Measurements from ENCODE around the gene RNF207.

Gene RNF207

DNA sequence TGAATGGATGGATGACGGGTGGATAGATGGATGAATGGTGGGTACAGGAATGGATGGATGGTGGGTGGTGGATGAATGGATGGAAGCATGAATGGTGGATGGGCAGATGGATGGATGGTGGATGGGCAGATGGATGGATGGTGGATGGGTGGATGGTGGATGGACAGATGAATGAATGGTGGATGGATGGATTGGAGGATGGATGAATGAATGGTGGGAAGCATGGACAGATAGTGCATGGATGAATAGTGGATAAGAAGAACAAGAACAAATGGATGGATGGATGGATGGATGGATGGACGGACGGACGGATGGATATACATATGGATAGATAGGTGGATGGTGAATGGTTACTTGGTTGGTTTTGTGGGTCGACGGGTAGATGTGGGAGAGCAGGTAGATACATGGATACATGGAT, 30.5 kb upstream of the RNF207 start:
- DNase-seq = no peak

GRCh38 chr1:6176779-6177178, 29.1 kb upstream of the RNF207 start:
- no peak for DNase-seq

DNA sequence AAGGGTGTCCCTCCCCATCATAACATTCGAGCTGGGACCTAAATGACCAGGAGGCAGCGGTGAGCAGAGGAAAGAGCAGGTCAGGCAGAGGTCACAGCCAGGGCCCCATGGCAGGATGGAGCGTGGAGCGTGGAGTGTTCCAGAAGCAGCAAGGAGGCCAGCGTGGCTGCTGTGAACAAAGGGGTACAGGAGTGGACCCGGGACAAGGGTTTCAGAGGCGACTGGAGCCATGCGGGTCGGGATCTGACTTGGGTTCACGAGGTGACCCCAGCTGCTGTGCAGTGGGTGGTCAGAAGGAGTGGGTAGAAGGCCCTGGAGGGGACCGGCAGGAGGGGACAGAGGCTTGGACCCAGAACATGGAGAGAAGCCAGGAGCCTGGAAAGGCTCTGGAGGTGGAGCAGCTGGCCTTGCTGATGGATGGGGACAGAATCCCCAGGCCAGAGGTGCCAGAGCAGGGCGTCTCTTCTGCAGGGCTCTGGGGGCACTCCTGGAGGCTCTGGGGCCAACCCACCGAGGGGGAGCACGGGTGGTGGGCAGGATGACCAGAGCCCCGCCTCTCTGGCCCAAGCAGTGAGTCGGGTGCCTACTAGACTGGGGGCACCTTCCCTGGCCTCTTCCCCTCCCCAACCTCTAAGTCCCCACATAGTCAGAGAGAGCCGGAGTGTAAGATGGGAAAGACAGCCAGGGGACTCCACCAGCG, 28.1 kb upstream of the RNF207 start:
- no peak for DNase-seq

DNA sequence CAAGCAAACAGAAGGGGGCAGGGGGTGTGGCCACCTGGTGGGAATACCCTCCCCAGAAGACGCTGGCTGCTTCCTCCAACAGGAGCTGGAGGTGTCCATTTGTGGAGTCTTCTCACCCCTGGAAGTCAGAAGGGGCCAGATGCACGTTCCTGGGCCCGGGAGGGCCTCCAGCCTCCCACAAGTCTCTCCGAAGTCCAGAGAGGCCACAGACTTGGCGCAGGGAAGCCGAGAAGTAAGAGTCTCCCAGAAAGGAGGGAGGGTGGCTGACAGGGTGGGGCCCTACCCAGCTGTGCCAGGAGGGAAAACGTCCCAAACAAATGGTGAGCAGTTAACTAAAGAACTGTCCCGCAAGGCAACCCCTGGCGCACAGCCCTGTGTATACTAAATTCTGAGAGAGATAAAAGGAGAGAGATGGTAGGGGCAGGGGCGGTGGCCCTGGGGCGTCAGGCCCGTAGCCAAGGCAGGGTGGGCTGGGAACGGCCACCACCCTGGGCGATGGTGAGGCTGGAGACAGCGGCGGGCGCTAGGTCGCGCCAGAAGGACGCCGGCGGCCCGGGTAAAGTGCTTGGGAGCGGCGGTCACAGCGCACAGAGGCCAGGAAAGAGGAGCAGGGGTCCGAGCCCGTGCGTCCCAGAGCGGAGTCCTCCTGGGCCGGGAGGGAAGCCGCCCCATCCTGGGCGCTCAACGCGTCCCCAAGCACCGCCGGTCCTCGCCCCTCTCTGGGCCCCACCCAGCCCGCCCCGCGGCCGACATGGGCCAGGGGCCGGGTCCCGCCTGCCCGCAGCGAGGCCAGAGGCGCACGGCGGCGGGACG, 27.0 kb upstream of the RNF207 start:
- DNase-seq = no peak

DNA sequence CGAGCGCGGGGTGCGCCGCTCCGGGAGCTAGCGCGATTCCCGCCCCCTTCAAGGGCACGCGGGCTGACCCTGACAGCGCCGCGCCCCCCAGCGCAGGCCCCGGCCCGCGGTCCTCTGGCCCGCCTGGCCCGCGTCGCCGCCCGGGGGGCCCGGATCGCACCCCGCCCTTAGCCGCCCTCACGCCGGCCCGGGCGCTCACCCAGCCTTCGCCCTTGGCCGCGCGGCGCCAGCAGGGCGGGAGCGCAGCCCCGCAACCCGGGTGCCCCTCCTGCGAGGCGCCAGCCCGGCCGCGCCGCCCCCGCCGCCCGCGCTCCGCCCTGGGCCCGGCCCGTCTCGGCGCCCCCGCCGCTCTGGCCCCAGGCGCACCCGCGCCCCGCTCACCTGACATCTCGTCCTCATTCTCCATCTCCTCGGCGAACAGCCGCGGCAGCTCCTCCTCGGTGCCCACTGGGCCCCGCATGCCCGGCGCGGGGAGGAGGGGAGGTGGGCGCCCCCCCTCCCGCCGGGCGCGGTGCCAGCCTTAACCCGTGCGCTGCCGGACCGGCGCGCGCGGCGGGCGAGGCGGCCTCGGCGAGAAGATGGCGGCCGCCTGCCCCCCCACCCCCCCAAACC, 26.2 kb upstream of the RNF207 start:
- DNase-seq = no peak

DNA sequence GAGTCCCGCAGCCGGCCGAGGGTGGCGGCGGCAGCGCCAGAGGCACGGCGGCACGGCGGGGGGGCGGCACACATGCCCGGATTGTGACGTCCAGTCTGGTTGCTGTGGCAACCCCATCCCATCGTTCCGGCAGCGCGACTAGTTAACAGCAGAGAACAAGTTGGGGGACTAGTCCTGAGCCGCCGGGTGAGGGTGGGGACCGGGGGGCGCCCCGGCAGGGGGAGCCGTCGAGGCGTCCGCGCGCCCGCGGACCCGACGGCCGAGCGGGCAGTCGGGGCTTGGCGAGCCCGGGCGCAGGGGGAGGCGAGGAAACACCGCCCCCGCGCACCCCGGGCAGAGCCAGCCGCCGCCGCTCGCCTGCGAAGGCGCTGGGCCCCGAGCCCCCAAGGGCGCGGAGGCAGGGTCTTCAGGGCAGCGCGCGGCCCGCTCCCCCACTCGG, 25.6 kb upstream of the RNF207 start, which contains the start of gene CHD5:
Gene CHD5 (minus strand): TSS at position 54 of the 439 bp plus-strand sequence. CDS start 298 bp downstream, outside the sequence.
- no peak for DNase-seq

GRCh38 chr1:6180707-6181311, 25.1 kb upstream of the RNF207 start:
- DNase-seq = no peak

GRCh38 chr1:6181347-6181770, 24.6 kb upstream of the RNF207 start:
- DNase-seq = no peak

- no peak for DNase-seq
Observed at GRCh38 chr1:6183520-6183989, 22.4 kb upstream of the RNF207 start.

DNA sequence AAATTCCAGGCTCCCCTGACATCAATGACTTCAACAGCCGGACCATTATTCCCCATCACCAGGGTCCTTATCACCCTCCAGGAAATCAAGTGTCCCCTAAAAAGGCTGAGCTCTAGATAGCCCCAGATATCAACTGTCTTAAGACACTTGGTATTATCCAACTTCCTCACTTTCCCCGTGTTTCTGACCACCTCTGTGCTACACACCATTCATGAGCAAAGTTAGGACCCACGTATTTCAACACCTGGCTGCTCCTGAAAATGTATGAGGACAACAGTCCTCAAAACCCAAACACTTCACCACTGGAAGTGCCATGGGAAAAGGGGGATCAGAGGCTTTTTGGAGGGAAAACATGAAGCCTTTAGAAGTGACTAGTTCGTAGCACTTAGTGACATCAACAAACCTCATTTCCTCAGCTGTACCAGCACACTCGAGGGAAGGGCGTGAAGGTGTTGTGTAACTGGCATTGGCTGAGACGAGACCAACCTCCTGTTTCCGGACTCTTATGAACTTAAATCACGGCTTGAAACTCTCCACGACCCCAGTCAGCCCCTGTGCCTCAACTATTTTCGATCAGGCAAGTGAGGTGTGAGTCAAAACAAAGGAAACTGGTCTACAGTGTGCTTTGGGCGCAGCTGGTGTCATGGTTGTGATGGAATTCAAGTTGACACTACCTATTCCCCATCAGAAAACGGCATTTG, 21.7 kb upstream of the RNF207 start:
- no peak for DNase-seq

- DNase-seq = no peak
Observed at GRCh38 chr1:6185151-6185550, 20.8 kb upstream of the RNF207 start.

- DNase-seq = no peak
Observed at GRCh38 chr1:6185635-6186382, 20.1 kb upstream of the RNF207 start.

- no peak for DNase-seq
Observed at GRCh38 chr1:6188466-6188865, 17.5 kb upstream of the RNF207 start.

- DNase-seq = no peak
Observed at GRCh38 chr1:6191968-6192367, 14.0 kb upstream of the RNF207 start.

DNA sequence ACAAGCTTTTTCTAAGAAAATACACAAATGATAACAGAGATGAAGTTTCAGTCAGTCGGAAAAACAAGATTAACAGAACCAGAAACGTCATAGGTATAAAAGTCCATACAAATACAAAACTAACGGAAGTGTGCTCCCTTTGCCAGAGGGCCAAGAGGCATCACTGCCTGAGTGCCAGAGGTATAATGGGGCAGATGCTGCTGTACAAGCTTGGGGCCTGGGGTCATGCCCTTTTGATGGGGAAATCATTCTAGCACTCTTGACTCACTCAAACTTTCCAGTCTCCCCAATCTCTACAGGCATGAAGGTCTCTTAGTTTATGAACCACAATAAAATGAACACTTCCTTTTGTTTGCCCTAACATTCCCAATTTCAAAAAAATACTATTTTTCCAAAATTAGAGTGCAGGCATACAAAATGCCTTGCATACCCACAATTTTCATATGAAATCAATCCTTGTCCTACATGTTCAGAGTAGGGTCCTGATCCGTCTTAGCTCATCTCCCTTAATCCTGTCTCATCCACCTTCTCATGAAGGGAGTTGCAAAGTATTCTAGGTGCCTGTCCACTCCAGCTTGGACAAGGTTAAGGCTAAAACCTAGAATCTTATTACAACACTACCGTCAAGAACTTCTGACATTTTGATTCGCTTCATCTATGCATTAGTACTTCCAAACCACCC, 8.0 kb upstream of the RNF207 start:
- DNase-seq = no peak

DNA sequence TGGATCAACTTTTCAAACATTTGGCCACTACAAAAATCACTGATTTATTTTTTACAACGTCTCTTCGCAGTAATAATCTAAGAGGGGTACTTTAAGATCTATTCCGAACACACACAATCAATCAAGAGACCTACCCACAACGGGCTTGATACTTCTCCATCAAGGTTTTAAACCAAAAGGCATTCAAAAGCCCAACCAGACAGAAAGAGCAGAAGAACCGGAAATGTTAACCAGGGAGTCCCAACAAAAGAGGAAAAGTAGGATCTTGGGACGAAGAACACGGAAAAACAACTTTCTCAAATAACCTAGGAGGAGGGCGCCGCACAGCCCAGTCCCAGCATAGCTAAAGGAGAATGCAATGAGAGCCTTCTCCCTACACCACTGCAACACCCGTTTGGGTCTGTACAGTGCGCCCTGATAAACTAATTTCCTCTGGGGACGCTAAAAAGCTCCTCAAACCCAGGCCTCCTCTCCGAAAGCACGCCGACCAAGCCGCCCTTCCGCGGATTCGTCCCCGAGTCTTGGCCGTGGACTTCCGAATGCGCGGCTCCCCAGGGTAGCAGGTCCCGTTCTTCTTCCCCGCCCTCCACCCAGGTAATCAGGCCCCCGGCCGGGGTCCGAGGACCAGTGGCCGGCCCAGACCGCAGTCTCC, 7.1 kb upstream of the RNF207 start:
- no peak for DNase-seq

DNA sequence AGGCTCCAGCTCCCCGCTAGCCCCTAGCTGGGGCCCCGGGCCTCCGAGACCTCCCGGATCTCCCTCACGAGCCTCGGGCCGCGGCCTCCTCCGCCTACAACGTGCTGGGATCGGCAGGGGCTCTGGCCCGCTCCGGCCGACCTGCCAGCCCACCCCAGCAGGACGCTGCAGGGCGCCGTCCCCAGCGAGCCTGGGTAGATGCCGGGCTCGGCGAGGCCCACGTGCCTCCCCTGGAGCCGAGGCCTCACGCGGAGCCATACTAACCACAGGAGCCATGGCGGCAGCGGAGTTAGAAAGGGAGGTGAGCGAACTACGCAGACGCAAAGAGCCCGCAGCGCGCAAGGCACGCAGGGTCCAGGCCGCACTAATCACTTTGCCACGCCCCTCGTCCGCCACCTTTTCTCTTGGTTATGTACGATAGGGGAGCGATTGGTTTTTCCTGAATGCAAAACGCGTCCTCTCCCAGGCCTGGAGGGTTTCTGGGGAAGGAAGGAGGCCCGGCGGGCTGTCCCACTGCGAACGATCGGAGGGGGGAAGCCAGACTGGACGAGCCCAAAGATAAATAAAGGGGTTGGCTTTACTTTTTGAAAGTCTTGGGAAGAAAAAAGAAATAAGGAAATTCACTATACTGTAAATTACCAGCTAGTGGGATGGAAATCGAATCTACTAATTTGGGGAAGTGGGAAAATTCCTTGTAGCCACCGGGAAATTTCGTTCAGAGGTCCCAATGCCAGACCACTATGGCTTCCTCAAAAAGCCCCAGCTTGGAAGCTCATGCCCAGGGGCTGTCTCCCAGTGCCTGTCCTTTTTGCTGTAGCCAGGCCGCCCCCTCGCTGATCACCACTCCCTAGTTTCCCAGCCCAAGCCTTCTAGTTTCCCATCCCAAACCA, 6.4 kb upstream of the RNF207 start, which contains the start of gene RPL22:
Gene RPL22 (minus strand): TSS at position 298 of the 890 bp plus-strand sequence. CDS start 22 bp downstream, at position 276.
- DNase-seq = peak; percentile 99

DNA sequence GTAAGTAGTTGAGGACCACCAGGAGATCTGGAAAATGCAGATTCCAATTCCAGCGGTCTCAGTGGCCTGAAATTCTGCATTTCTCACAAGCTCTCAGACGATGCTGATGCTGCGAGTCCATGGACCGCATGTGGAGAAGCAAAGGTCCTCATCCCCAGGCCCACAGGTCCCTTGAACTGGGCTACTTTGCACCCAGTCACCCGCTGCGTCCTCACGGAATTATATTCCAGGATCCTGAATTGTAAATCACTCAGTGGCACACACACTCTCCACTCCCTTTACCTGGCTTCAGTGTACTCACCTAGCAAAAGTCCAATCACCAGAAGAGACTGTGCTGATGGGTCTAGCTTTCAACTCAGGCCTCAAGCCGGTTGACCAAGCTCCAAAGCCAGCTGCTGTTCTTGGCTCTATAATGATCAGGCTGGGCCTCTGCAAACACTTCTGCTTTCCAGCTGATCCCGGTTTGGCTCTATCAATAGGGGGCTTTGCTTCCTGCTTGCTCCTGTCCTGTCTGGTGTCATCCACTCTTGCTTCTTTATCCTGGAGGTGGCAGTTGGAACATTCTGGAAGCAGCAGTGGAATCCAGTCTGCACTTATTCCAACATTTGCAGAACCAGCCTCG, 5.6 kb upstream of the RNF207 start:
- DNase-seq = no peak

DNA sequence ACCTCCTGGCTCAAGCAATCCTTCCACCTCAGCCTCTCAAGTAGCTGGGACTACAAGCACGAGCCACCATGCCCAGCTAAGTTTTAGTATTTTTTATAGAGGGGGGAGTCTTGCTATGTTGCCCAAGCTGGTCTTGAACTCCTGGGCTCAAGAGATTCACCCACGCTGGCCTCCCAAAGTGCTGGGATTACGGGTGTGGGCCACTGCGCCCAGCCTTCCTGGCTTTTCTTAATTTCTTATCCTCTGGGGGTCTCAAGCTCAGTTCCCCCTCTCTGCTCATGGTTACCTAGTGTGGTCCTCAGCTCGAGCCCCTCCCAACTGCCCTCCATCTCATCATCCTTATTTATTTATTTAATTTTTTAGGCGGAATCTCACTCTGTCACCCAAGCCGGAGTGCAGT, 3.7 kb upstream of the RNF207 start:
- DNase-seq = no peak

All from islet precursor cell (in vitro differentiated cells).